SHP77 (cell line): Measurements from ENCODE around the gene CYP4A11.
"Not testable (repeated sequence)": the region's sequence is repeated elsewhere in the genome, so short reads cannot be mapped to it uniquely, and the experiment has no call there.

Experiments used
- DNase-seq, 2 experiments: peaks; one replicate each; lab custom pipeline; 2025; lab: John Stamatoyannopoulos, UW

Gene CYP4A11

GRCh38 chr1:46927249-46927835 lies 13.9 kb downstream of the CYP4A11 start:
- no peak for DNase-seq

GRCh38 chr1:46910790-46911189 lies 30.5 kb downstream of the CYP4A11 start:
- no peak for DNase-seq

DNA sequence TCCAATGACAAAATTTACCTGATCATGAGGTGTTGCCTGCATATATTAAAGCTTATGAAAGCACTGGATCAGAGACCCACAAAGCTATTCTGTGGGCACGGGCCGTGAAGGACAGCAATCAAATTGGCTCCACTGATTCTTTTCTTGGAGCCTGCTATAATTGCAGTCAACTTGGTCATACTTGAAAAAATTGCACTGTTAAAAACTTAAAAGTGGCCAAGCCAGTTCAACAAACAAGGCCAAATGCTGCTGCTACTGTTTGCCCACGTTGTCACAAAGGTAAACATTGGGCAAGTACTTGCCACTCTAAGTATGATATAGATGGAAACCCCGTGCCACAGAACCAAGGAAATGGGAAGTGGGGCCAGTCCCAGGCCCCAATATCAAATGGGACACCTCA lies 37.8 kb downstream of the CYP4A11 start:
- DNase-seq = no peak

DNA sequence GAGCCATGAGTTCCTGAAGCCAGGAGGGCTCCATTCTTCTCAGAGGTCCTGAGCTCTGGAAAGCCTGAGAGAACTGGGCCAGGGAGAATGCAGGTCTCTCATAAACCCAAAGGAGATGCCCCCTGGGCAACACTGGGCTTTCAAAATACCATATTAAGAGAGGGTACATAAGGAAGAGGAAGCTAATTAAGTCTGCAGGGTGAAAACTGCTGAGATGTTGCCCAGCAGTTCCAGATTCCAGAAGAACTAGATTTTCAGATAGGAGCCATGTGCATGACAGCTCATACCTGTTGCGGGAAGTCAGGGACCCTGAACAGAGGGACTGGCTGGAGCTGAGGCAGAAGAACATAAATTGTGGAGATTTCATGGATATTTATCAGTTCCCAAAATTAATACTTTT lies 40.9 kb downstream of the CYP4A11 start:
- DNase-seq = no peak

GRCh38 chr1:46881656-46882055 lies 59.6 kb downstream of the CYP4A11 start:
- DNase-seq = not testable (repeated sequence)
